ENCODE data around the gene PDE4C.
A peak's percentile ranks its signal among the peaks of the same experiment; 100 is the strongest.

PDE4C gene

GRCh38 chr19:18191640-18192062, 34.6 kb downstream of the PDE4C start:
- H3K9ac ChIP-seq (ENCODE audit: low read depth, low read length), result peak overlapping the region; percentile 66; the same call in 1 of the 2 replicates
- no peaks in the 10 kb centered on the region for H3K9me3 ChIP-seq (ENCODE audit: insufficient read depth, low read depth, low read length)
- no peak overlapping the region for H3K27ac ChIP-seq (ENCODE audit: low read length)
- no peak overlapping the region for H3K4me3 ChIP-seq (ENCODE audit: low read length)
- no peaks in the 10 kb centered on the region for H3K27me3 ChIP-seq (ENCODE audit: insufficient read depth, low read length)
- peaks cover 8% of the 10 kb centered on the region; the same call in 1 of the 2 replicates for H3K4me1 ChIP-seq (ENCODE audit: insufficient read depth, low read length)
- H3K36me3 ChIP-seq (ENCODE audit: insufficient read depth, low read depth, low read length), result peaks cover 11% of the 10 kb centered on the region

DNA sequence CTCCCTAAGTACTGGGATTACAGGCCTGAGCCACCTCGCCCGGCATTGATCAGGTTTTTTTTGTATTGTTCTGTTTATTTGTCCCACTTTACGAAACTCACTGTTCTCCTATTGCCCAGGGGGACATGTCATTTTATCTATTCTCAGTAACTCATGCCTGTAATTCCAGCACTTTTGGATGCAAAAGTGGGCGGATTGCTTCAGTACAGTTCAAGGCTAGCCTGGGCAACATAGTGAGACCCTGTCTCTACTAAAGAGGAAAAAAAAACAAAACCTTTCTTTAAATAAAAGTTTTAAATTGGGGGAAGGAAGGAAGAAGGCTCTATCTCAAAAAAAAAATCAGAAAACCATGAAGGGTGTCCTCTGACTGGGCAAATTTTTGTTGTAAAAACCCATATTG, 36.0 kb downstream of the PDE4C start:
- no peaks in the 10 kb centered on the region for H3K27me3 ChIP-seq (ENCODE audit: insufficient read depth, low read length)
- no peak overlapping the region for H3K27ac ChIP-seq (ENCODE audit: low read length)
- no peaks in the 10 kb centered on the region for H3K9me3 ChIP-seq (ENCODE audit: insufficient read depth, low read depth, low read length)
- H3K4me1 ChIP-seq (ENCODE audit: insufficient read depth, low read length), result peaks cover 8% of the 10 kb centered on the region; the same call in 1 of the 2 replicates
- no peaks in the 10 kb centered on the region; the same call in 1 of the 2 replicates for H3K36me3 ChIP-seq (ENCODE audit: insufficient read depth, low read depth, low read length)
- H3K9ac ChIP-seq (ENCODE audit: low read depth, low read length), result no peak overlapping the region
- H3K4me3 ChIP-seq (ENCODE audit: low read length), result no peak overlapping the region

- H3K36me3 ChIP-seq (ENCODE audit: insufficient read depth, low read depth, low read length), result no peaks in the 10 kb centered on the region
- no peaks in the 10 kb centered on the region for H3K27me3 ChIP-seq (ENCODE audit: insufficient read depth, low read length)
- no peak overlapping the region for H3K27ac ChIP-seq (ENCODE audit: low read length)
- H3K4me1 ChIP-seq (ENCODE audit: insufficient read depth, low read length), result no peaks in the 10 kb centered on the region
- H3K9ac ChIP-seq (ENCODE audit: low read depth, low read length), result no peak overlapping the region; the same call in 1 of the 2 replicates
- H3K4me3 ChIP-seq (ENCODE audit: low read length), result no peak overlapping the region
- no peaks in the 10 kb centered on the region for H3K9me3 ChIP-seq (ENCODE audit: insufficient read depth, low read depth, low read length)
These were observed 40.7 kb downstream of the PDE4C start for GRCh38 chr19:18185538-18185937.

- Histone ChIP-seq H3K4me3 (ENCODE audit: low read length) (no peak overlapping the region), H3K27ac (ENCODE audit: low read length) (no peak overlapping the region), H3K36me3 (ENCODE audit: insufficient read depth, low read depth, low read length) (no peaks in the 10 kb centered on the region), H3K27me3 (ENCODE audit: insufficient read depth, low read length) (no peaks in the 10 kb centered on the region), H3K4me1 (ENCODE audit: insufficient read depth, low read length) (no peaks in the 10 kb centered on the region), H3K9me3 (ENCODE audit: insufficient read depth, low read depth, low read length) (no peaks in the 10 kb centered on the region), H3K9ac (ENCODE audit: low read depth, low read length) (no peak overlapping the region)
These were observed 42.7 kb downstream of the PDE4C start for GRCh38 chr19:18183529-18183928.

DNA sequence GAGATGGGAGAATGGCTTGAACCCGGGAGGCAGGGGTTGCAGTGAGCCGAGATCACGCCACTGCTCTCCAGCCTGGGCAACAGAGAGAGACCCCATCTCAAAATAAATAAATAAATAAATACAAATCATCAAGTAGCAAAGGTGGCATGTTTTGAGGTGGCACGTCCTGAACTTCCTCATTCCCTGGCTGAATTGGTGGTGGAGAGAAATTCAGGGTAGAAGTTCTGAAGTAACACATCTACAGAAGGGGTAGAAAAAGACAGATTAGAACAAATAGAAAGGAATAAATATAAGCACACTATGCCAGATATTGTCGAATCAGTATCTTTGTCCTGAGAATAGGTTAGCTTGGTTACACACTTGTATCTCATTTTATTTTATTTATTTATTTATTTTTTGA, 46.3 kb downstream of the PDE4C start:
- H3K4me3 ChIP-seq (ENCODE audit: low read length), result no peak overlapping the region
- no peaks in the 10 kb centered on the region for H3K36me3 ChIP-seq (ENCODE audit: insufficient read depth, low read depth, low read length)
- no peak overlapping the region for H3K27ac ChIP-seq (ENCODE audit: low read length)
- H3K9me3 ChIP-seq (ENCODE audit: insufficient read depth, low read depth, low read length), result no peaks in the 10 kb centered on the region
- peaks cover 6% of the 10 kb centered on the region for H3K27me3 ChIP-seq (ENCODE audit: insufficient read depth, low read length)
- no peaks in the 10 kb centered on the region for H3K4me1 ChIP-seq (ENCODE audit: insufficient read depth, low read length)
- H3K9ac ChIP-seq (ENCODE audit: low read depth, low read length), result no peak overlapping the region

GRCh38 chr19:18176367-18177310, 49.6 kb downstream of the PDE4C start:
- Histone ChIP-seq H3K36me3 (ENCODE audit: insufficient read depth, low read depth, low read length) (no peaks in the 10 kb centered on the region), H3K4me1 (ENCODE audit: insufficient read depth, low read length) (no peaks in the 10 kb centered on the region; the same call in 1 of the 2 replicates), H3K9ac (ENCODE audit: low read depth, low read length) (no peak overlapping the region), H3K27ac (ENCODE audit: low read length) (no peak overlapping the region), H3K27me3 (ENCODE audit: insufficient read depth, low read length) (peaks cover 21% of the 10 kb centered on the region), H3K9me3 (ENCODE audit: insufficient read depth, low read depth, low read length) (no peaks in the 10 kb centered on the region), H3K4me3 (ENCODE audit: low read length) (no peak overlapping the region)

GRCh38 chr19:18174983-18175382, 51.3 kb downstream of the PDE4C start:
- H3K27ac ChIP-seq (ENCODE audit: low read length), result no peak overlapping the region
- H3K4me1 ChIP-seq (ENCODE audit: insufficient read depth, low read length), result no peaks in the 10 kb centered on the region; the same call in 1 of the 2 replicates
- peaks cover 21% of the 10 kb centered on the region for H3K27me3 ChIP-seq (ENCODE audit: insufficient read depth, low read length)
- H3K9me3 ChIP-seq (ENCODE audit: insufficient read depth, low read depth, low read length), result no peaks in the 10 kb centered on the region
- H3K4me3 ChIP-seq (ENCODE audit: low read length), result no peak overlapping the region
- H3K9ac ChIP-seq (ENCODE audit: low read depth, low read length), result no peak overlapping the region
- H3K36me3 ChIP-seq (ENCODE audit: insufficient read depth, low read depth, low read length), result no peaks in the 10 kb centered on the region
